ENCODE results near the gene DBF4B.

DBF4B gene

GRCh38 chr17:44776628-44777393 lies 68.3 kb downstream of the DBF4B start:
- DNase-seq (ENCODE audit: low spot score): no peak

- peak; percentile 30 for DNase-seq (ENCODE audit: low spot score)
These were observed 69.2 kb downstream of the DBF4B start for GRCh38 chr17:44777394-44778348.

GRCh38 chr17:44778656-44779210 lies 70.3 kb downstream of the DBF4B start:
- DNase-seq (ENCODE audit: low spot score): no peak

- peak; percentile 87 for DNase-seq (ENCODE audit: low spot score)
These were observed 71.0 kb downstream of the DBF4B start for GRCh38 chr17:44779211-44780025.

- peak; percentile 18 for DNase-seq (ENCODE audit: low spot score)
These were observed 71.7 kb downstream of the DBF4B start for GRCh38 chr17:44780161-44780560.

GRCh38 chr17:44780845-44781480 lies 72.5 kb downstream of the DBF4B start:
- DNase-seq (ENCODE audit: low spot score): peak; percentile 31

- DNase-seq (ENCODE audit: low spot score): peak; percentile 54
These were observed 73.3 kb downstream of the DBF4B start for GRCh38 chr17:44781551-44782325.

GRCh38 chr17:44782326-44782850 lies 73.9 kb downstream of the DBF4B start:
- peak; percentile 22 for DNase-seq (ENCODE audit: low spot score)

- DNase-seq (ENCODE audit: low spot score): no peak
These were observed 77.5 kb downstream of the DBF4B start for GRCh38 chr17:44785921-44786320.

DNA sequence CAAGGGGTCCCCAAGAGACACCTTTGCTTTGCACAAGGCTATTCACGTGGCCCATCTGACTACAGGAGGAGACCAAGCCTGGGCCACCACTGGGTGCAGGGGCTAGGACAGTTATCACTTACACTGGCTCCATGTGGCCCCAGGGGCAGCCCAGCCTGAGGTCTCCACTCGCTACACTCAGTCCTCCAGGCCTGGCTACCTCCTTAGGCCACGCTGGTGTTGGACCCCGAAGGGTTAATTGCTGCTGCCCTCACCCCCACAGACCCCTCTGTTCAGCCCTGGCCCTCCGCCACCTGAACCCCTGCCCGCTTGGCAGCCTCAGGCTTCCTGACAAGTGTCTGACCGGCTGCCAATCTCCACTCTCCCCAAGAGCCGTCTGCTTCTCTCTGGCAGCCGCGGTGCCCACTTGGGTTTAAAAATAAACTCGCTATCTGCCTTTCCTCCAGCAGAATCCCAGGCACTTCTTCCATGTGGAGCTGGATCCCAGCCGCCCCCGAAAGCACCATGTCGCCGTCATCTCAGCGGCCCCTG lies 78.2 kb downstream of the DBF4B start:
- DNase-seq (ENCODE audit: low spot score): no peak

DNA sequence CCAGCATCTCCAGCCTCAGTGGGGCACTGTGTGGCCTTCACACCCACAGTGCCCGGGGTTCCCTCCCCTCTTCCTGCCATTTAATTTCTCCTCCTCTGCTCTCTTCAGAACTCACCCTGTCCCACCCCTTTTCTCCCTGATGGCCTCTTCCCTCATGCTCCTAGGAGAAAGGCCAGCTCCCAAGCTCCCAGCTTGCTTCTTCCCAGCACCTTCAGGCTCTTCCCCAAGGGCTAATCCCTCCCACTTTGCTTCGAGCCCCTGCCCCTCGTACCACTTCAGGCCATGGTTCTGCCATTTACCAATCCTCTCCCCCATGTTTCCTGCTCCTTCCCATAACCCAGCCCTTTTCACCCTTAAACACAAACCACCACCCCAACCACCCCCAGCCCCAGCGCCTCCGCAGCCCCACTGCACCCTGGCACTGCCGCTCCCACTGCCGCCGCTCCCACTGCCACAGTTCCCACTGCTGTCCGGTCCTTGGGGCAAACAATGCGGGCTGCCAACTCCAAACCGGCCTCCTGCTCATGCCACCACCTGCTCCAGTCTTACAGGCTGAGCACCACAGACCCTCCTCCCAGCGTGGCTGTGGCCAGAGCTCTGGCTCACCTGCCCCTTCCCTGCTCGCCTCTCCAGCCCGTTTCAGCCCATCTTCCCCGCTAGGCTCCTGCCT lies 78.9 kb downstream of the DBF4B start:
- DNase-seq (ENCODE audit: low spot score): peak; percentile 15

DNA sequence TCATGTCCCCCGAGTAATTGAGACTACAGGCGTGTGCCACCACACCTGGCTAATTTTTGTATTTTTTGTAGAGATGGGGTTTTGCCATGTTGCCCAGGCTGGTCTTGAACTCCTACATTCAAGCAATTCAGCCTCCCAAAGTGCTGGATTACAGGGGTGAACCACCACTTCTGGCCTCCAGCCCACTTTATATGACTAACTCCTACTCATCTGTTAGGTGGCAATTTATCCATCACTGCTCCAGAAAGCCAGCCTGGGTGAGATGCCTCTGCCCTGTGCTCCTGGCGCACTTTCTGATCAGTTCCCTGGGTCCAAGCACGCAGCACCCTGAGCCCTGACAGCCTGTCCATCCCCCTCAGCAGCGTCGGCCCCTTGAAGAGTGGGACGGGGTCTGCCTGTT lies 79.7 kb downstream of the DBF4B start:
- no peak for DNase-seq (ENCODE audit: low spot score)

GRCh38 chr17:44792276-44792675 lies 83.8 kb downstream of the DBF4B start:
- no peak for DNase-seq (ENCODE audit: low spot score)

- no peak for DNase-seq (ENCODE audit: low spot score)
These were observed 85.7 kb downstream of the DBF4B start for GRCh38 chr17:44793885-44794842.

GRCh38 chr17:44794851-44795413 lies 86.5 kb downstream of the DBF4B start:
- no peak for DNase-seq (ENCODE audit: low spot score)

GRCh38 chr17:44795421-44795820 lies 87.0 kb downstream of the DBF4B start:
- DNase-seq (ENCODE audit: low spot score): no peak

GRCh38 chr17:44795928-44796327 lies 87.5 kb downstream of the DBF4B start:
- no peak for DNase-seq (ENCODE audit: low spot score)

All from SK-N-DZ (cell line).